GM18867 (cell line): ENCODE results near the gene CKB.

Experiments
- ATAC-seq: cut with Tn5 transposase; IDR thresholded peaks from one replicate; pipeline ENCODE4 v1.9.1; 2021; ENCODE audit warnings: mild to moderate bottlenecking, moderate library complexity; ENCODE audit not compliant: unreplicated experiment

The CKB gene

DNA sequence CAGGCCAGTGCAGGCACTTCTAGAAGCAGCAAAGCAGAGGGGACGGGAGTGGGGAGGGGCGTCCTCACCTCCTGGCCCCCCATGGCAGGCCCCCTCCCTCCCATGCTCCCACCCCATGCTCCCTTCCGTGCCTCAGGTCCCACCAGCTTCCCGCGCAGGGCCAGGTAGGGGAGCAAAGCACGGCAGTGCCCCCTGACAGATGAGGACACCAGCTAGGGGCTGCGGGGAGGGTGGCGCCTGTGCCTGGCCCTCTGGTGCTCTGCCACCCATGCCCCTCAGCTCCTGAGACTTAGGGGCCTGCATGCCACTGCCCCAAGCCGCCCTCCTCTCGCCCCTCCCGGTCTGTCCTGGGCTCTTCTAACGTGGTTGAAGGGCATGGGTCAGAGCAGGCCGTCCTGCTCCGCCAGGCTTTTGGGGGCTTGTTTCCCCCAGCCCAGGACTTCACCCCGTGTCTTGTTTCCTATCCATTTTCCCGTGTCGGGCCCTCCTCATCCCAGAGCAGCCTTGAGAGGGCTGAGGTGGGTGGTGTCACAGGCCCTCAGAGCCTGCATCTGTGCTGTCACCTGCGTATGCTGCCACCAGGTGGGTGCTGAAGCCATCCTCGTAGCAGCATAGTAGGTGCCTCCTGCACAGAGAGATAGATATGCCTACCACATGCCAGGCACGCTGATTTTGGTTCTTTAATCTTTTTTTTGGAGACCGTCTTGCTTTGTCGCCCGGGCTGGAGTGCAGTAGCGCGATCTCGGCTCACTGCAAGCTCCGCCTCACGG, 16.6 kb upstream of the CKB start:
- no peak for ATAC-seq

DNA sequence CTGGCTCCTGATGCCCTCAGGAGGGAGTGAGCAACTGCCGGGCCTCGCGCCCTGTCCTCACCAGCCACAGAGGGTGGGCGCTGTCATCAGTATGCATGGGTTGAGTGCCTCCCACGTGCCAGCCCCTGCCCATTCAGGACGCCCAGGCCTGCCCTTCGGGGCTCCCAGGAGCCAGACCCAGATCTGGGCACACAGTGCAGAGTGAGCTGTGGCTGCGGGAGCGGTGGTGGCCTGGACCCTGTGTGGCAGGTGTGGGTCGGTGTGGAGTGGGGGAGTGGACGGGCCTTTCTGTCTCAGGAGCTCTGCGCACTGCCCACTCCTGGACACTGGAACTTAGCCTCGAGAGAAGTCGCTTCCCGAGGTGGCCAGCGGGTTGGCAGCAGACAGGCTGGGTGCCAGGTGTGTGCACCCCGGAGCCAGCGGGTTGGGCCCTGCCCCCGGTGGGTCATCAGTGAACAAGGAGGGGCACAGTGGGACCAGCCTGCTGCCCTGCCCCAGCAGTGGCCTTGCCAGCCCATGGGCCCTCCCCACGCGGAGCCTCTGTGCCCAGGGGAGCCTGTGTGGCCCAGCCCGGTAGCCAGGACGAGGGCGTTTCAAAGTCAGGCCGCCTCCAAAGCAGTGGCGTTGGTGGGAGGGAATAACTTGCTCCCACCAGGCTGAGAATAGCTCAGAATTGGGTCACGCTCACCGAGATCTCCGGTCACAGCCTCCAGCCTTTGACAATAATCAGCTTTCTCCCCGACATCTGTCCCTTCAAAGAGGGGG, 15.8 kb upstream of the CKB start:
- no peak for ATAC-seq

DNA sequence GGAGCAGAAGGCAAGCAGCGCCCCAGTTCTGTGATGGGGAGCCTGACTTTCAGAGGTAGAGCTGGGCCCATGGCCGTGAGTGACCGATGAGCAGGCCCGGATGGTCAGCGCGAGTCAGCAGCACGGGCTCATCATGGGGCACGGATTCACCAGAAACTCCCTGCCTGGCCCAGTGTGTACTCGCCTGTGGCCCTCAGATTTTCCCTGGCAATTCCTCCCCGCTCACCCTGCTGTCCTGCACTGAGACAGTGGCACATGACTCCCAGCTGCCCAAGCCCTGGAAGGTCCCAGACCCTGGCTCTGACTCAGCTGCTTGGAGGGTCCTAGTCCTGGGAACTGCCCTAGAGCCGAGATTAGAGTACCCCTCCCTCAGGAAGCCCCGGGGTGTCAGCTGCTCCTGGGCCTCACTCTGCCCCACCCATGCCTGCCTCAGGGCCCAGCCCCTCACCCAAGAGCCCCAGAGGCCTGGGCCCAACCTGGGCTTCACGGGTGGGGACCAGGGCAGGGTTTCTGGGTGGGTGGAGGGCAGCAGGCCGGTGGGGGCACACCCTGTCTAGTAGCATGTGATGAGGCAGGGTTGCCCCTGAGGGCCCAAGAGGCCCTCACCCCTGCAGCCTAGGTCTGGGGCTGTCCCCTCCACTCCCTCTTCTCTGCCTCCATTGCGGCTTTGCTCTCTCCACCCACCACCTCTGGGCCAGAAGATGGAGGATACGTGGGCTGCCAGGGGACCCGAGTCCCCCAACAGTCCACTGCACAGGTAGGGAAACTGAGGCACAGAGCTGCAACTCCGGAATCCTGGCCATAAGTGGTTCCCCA, 14.8 kb upstream of the CKB start:
- ATAC-seq, result no peak

DNA sequence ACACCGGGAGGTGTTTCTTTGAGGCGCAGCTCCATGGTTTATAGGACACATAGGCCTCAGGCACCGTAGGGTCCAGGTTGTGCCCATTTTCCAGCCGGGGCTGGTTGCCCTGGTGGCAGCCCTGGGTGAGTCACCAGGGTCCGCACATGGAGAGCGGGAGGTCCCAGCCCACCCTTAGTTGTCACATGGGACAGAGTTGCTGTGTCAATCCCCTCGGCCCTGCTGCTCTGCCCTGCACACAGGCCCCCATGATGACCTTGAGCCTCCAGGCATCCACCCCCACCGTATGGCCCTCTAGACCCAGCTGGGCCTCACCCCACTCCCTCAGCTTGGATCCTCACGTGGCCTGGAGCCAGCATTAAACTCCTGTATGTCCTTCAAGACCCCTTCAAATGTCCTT, 14.1 kb upstream of the CKB start:
- no peak for ATAC-seq

DNA sequence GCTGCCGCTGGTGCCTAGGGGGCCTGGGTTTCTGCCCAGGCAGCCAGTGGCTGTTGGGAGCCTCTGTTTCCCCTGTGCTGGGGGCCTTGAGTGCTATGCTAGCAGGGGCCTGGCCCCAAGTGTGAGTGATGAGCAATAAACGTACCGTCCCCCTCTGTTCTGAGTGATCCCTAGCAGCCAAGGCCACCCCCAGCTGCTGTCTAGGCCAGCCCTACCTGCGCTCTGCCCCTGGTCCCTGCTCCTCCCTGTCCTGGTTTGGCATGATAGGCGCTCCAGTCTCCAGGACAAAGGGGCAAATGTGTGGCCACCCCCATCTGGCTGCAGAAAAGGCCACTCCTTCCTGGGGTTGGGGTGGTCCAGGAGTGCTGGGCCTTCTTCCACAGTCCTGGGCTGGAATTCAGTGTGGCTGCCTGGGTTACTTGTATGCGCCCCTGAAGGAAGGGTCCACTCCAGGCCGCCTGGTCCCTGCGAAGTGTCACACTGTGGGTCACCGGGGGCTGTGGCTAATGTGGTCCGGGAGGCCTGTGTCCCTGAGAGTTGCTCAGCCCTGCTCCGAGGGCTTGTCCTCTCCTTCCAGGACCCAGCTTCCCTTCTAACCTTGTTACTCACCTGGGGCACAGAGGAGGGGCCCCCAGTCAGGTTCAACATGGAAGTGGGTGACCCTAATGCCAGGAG, 13.4 kb upstream of the CKB start:
- no peak for ATAC-seq

DNA sequence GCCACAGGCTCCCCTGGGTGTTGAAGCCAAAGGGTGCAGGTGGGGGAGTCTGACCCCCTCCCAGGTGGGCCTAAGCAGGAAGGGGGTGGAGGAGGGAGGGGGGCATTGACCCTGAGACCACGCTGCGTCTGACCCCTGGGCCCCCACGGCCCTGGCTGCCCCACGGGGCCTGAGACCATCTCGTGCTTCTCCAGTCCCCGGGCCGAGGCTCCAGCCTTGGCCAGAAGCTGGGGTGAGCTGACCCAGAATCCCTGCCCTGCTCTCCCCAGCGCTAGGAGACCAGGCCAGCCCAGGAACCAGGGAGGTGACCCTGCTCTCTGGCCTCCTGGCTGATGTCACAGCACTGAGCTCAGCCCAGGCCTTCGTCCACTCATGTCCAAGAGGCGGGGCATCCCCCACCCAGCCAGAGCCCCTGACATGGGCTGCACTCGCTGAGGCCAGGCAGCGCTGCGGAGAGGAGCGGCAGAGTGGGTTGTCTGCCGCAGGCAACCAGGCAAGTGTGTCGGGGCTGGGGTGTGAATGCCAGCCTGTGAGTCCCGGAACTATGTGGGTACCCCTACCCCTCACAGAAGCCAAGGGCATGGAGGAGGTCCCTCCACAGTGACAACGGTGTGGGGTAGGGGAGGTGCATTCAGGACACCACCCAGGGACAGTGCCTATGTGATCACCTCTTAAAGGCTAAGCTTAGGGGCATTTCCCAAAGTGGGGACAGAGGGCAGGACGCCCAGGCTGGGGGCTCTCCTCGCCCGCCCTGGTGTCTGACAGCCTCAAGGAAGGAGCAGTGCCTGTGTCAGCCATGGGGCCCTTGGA, 12.7 kb upstream of the CKB start:
- ATAC-seq, result no peak

DNA sequence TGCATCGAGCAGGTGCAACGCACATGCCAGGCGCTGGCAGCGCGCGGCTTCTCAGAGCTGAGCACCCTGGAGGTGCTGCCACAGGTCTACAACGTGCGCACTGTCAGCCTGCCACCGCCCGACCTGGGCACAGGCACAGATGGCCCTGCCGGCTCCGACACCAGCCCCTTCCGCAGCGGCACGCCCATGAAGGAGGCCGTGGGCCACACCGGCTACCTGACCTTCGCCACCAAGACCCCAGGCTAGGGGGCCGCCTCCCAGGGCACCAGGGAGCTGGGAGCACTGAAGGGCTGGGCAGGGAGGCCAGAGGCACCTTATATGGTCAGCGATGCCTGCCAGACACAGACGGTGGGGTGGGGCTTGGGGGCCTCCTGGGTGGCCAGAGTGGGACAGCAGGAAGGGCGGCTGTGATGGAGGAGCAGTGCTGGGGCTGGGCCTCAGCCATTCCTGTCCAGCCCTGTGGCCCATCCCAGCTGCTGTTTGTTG, 12.0 kb upstream of the CKB start:
- ATAC-seq, result no peak

DNA sequence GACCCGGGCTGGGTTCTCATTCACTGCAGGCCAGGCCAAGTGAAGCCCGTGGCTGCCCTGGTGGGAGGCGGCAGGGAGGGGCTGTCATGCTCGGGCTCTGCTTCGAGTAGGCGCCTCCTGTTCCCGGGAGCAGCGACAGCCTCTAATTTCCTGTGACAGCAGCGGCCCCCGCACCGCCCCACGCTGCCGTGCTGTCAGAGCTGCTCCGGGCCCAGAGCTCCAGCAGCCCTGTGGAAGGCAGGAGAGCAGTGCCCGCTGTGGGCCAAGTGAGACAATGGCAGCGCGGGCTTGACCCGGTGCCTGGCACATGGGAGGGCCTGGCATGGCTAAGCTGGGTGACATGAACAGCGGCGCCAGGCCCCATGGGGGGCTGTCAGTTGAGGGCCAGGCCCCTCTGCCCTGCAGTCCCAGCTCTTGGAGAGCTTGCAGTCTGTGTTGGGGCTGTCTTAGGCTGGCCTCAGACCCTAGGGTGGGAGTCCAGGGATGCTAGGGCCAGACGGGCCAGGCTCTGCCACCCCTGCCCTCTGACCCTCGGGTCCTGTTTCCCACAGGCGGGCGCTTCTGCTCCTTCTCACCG, 11.5 kb upstream of the CKB start:
- ATAC-seq, result no peak

DNA sequence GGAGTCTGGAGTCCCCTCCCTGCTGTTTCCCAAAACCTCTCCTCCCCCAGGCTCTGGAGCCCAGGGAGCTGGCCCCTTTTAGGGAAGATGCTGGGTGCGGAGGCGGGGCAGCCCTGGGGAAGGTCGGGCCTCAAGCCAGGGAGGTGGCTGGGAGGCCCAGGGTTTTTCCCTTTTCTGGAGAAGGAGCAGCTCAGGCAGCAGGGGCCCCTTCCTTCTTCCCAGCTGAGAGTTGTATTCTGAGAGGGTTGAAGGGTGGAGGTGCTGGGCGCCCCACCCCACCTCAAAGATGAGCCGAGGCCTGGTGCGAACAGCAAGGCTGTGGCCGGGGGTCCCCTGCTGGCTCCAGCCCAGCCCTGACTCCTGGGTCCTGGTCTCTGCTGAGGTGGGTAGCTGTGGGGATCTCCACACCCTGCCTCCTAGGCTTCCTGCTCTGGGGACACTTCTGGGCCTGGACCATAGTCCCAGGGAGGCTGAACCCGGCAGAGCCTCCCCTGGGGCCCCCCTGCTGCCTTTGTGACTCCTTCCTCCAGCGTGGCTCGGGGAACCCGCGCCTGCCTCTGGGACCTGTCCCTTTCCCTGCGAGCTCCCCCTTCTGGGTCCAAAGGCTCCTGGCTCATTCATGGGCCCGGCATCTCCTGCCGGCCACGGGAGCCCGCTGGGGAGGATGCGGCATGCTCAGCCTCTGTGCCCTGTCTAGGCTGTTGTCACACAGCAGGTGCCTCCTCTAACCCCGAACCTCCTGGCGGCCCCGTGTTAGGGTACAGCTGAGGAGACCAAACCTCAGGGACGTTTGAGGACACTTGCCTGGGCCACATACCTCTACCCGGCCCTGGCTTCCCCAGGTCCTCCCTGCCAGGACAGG, 10.7 kb upstream of the CKB start:
- ATAC-seq, result no peak

DNA sequence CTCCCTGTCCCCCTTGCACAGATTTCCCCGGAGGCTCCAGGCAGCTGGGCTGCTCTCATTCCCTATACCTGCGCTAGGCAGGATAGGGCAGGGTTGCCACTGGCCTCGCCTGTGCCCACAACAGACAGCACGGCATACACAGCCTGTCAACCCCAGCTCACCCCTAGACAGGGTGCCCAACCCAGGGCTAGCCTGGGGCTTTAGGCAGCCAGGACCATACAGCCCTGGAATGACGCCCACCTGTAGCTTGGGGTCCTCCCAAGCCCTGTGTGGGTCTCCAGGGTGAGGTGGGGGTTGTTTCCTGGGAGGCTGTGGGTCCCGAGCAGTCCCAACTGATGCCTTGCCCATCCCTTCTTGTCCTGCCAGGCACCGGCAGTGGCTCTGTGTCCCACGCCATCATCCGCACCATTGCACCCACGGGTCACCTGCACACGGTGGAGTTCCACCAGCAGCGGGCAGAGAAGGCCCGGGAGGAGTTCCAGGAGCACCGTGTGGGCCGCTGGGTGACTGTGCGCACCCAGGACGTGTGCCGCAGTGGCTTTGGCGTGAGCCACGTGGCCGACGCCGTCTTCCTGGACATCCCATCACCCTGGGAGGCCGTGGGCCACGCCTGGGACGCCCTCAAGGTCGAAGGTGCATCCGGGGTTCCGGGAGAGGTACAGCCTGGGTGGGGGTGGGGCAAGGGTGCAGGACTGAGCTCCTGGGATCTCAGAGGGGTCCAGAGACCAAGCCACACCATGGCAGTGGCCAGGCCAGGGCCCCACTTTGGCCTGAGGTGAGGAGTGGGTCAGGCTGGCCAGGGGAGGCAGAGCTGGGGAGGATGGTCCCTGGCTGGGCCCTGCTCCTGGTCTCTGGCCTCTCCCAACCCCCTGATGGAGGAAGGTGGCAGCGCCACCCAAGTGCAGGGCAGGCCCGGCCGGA, 9.8 kb upstream of the CKB start:
- no peak for ATAC-seq

DNA sequence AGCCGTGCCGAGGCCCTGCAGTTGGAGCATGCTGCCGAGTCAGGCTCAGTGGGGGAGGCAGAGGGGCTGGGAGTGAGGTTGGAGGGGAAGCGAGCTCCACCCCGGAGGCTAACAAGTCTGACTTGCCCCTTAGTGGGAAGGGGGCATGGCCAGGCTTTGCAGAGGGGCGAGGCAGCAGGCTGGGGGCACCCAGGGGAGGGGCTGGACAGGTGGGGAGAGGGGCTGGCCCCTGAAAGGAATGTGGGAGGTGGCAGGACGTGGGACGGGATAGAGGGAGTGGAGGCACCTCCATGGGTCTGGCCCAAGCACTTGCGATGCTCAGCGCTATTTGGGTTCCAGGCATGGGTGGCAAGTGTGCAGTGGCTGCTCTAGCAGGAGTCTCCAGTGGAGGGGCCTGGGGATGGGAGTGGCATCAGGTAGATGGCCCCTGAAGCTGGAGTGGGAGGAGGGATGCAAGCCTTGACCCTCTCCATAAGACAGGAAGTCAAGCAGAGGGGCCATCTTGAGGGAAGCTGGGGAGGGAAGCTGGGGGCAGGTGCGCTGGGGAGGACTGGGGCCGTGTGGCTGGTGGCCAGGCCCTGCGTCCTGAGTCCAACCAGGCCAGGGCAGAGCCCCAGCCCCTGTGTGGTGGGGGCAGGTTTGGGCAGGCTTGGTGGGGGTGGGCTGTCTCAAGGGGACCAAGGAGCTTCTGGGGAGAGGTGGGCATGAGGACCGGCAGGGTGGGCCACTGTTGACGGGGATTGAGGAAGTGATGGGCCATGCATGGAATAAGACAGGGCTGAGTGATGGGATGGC, 9.0 kb upstream of the CKB start:
- no peak for ATAC-seq

DNA sequence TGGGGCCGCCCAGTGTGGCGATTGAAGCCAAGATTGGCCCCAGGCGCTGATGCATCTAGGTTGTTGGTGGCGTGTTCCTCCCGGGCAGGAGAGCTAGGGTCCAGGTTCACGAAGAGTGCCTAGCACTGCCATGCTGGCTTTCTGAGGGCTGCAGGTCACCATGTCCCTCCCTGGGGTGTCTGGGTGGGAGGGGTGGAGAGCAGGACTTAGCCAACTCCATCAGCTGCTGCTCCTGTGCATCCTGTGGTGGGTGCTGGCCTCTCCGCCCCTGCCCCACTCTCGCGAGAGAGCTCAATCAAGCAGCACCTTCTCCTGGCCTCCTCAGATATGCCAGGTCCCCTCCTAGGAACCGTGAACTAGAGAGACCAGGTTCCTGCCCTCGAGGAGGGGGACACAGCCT, 8.2 kb upstream of the CKB start:
- ATAC-seq, result no peak

DNA sequence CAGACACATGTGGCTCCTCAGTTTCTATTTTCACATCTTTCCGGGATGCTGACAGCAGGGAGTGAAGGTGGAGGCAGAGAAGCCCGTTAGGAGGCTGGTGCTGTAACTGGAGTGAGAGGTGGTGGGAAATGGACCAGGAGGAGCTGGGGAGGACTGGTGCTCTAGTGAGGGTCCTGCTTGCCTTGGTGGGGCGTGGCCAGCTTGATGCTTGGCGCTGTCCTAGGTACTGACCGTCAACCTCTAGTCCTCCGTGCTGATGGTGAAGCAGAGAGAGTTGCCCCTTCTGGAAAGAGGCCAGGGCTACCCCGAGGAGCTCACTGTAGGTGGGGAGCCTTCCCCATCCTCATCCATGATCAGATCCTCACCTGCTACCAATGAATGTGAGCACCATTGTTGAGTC, 7.8 kb upstream of the CKB start:
- no peak for ATAC-seq

DNA sequence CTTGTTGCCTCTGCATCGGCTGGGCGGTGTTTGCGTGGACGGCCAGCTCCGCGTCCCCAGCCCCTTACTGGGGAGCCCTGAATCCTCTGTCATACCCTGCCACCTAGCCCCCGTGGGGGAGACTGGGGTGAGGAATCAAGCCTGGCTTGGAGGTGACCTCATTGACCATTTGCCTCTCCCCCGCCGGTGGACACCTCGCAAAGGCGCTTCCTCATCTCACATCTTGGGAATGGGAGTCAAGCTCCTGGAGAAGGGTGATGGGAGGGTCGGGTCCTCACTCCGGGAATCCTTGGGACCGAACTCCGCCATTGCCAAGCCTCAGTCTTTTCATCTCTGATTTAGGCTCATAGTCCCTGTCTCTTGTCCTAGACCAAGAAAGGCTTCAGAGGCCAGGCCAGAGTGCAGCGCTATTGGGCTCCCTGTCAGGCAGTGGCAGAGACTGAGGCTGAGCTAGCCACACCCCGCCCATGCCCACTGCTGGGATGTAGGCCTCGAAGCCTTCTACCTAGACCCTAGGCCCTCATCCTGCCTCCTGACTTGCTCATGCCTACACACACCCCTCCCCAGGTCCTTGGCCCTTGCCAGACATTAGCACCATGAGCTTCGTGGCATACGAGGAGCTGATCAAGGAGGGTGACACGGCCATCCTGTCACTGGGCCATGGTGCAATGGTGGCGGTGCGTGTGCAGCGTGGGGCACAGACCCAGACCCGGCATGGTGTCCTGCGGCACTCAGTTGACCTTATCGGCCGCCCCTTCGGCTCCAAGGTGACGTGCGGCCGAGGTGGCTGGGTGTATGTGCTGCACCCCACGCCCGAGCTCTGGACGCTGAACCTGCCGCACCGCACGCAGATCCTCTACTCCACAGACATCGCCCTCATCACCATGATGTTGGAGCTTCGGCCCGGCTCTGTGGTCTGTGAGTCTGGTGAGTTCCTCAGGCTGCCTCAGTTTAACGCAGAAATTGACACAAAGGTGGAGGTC, 7.0 kb upstream of the CKB start:
- no peak for ATAC-seq

DNA sequence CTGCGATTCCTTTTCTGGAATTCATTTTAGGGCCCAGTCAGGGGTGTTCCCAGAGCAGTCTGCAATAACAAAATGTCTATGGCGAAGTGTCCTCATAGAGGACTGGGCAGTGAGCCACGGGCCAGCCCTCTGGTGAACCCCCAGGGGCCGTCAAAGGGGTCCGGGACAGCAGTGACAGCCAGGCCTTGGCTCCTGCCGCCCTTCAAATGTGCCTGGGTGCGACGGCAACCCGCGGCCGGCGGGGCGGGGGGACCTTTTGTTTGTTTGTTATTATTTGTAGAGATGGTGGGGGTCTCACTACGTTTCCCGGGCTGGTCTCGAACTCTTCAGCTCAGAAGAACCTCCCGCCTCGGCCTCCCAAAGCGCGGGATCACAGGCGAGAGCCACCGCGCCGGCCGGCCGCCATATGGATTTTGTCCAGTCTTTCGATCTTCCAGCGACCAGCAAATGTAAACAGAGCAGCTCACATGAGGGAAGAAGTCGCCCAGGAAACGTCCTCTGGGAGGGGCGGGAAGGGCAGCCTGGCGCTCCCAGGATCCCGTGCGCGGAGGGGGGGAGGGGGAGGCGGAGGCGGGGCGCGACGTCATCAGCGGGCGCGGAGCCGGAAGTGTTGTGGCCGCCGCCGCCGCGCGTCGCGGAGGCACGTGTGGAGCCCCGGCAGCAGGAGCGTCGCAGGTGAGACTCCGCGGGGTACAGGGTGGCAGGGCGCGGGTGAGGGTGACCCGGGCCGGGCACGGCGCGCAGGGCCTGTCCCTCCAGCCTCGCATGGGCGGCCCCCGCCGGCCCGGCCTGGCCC, 6.2 kb upstream of the CKB start, which contains the start of gene TRMT61A:
TSS of gene TRMT61A (plus strand) at position 610 of the 796 bp plus-strand sequence. CDS start 783 bp downstream, outside the sequence.
- peak; percentile 49 for ATAC-seq
